ENCODE measurements around the gene FGF12.

- TF ChIP-seq CTCF (IDR thresholded peaks at IDR 0.05 in 8 of 11, conservative IDR thresholded peaks at IDR 0.05 in 3 of 11) (peak in 10 of 11 experiments; percentile 10 to 71 (median 58)), POLR2A (IDR thresholded peaks at IDR 0.05) (no peak)
These were observed 596.7 kb downstream of the FGF12 start for GRCh38 chr3:192130534-192131132.
